CD4-positive, alpha-beta T cell treated with Interleukin-2 at 100 ng/mL for 4 hours (primary cell): ENCODE results near the gene PRKAG2.
A peak's percentile ranks its signal among the peaks of the same experiment; 100 is the strongest.
"Not testable (repeated sequence)": the region's sequence is repeated elsewhere in the genome, so short reads cannot be mapped to it uniquely, and the experiment has no call there.

ENCODE experiments used
- DNase-seq: peaks from one replicate; pipeline ENCODE4 v3.0.0-alpha.2; 2020; ENCODE audit warnings: low spot score

The PRKAG2 gene

GRCh38 chr7:151763420-151763984, 113.4 kb downstream of the PRKAG2 start:
- DNase-seq = no peak

- no peak for DNase-seq
These were observed 114.2 kb downstream of the PRKAG2 start for GRCh38 chr7:151762583-151763245.

- no peak for DNase-seq
These were observed 115.0 kb downstream of the PRKAG2 start for GRCh38 chr7:151761957-151762356.

GRCh38 chr7:151761231-151761630, 115.7 kb downstream of the PRKAG2 start:
- DNase-seq = no peak

- peak; percentile 65 for DNase-seq
These were observed 117.3 kb downstream of the PRKAG2 start for GRCh38 chr7:151759591-151760042.

GRCh38 chr7:151758622-151759540, 118.0 kb downstream of the PRKAG2 start:
- no peak for DNase-seq

- no peak for DNase-seq
These were observed 119.6 kb downstream of the PRKAG2 start for GRCh38 chr7:151757274-151757673.

GRCh38 chr7:151756866-151757265, 120.0 kb downstream of the PRKAG2 start:
- DNase-seq = no peak

GRCh38 chr7:151756076-151756731, 120.7 kb downstream of the PRKAG2 start:
- peak; percentile 62 for DNase-seq

GRCh38 chr7:151755131-151755801, 121.6 kb downstream of the PRKAG2 start:
- DNase-seq = no peak

GRCh38 chr7:151754688-151755130, 122.2 kb downstream of the PRKAG2 start:
- DNase-seq = no peak

GRCh38 chr7:151754142-151754590, 122.7 kb downstream of the PRKAG2 start:
- DNase-seq = peak; percentile 7

GRCh38 chr7:151752816-151753595, 123.9 kb downstream of the PRKAG2 start:
- no peak for DNase-seq

- no peak for DNase-seq
These were observed 124.9 kb downstream of the PRKAG2 start for GRCh38 chr7:151752037-151752436.

GRCh38 chr7:151748733-151749132, 128.2 kb downstream of the PRKAG2 start:
- DNase-seq = no peak

GRCh38 chr7:151748021-151748420, 128.9 kb downstream of the PRKAG2 start:
- DNase-seq = not testable (repeated sequence)

GRCh38 chr7:151745706-151746105, 131.2 kb downstream of the PRKAG2 start:
- DNase-seq = no peak

GRCh38 chr7:151744656-151745638, 132.0 kb downstream of the PRKAG2 start:
- DNase-seq = peak; percentile 5

- no peak for DNase-seq
These were observed 132.8 kb downstream of the PRKAG2 start for GRCh38 chr7:151744051-151744580.
